K562 (cell line): ENCODE measurements around the gene UQCRHL. TPM values are rescaled to one million over a fixed set of nuclear protein-coding genes. Genes with fewer than 3 reads are reported as not detected.

Experiments used
- BRCA1 ChIP-seq, 2 experiments: fragments of 450-650 bp in 1 of 2; sonication (generic) in 1 of 2; formaldehyde crosslinking in 1 of 2; IDR thresholded peaks; 2 replicates each; pipeline versions ENCODE4 v1.5.0 to v1.6.1; 2017 to 2020; ENCODE audit warnings: mild to moderate bottlenecking in 1 of 2, missing genetic modification reagents in 1 of 2
- CEBPB ChIP-seq: fragments of 450-650 bp; IDR thresholded peaks from 2 replicates; pipeline ENCODE4 v1.6.1; 2016; ENCODE audit warnings: missing genetic modification characterization, missing compliant biosample characterization
- DEAF1 ChIP-seq: fragments of 450-650 bp; formaldehyde crosslinking; IDR thresholded peaks from 2 replicates; pipeline ENCODE4 v1.4.0; 2020; ENCODE audit warnings: mild to moderate bottlenecking, moderate library complexity
- E2F6 ChIP-seq, 2 experiments: IDR thresholded peaks; 2 replicates each; pipeline ENCODE4 v1.6.1; 2011; ENCODE audit warnings: borderline replicate concordance in 1 of 2, control low read depth in 1 of 2, low read depth in 1 of 2, low read length in 1 of 2, mild to moderate bottlenecking in 1 of 2, mixed read lengths in 1 of 2, moderate library complexity in 1 of 2; ENCODE audit not compliant: insufficient read depth in 1 of 2, insufficient read length in 1 of 2, poor library complexity in 1 of 2, severe bottlenecking in 1 of 2; ENCODE audit errors: extremely low read depth in 1 of 2
- FOS ChIP-seq: IDR thresholded peaks from 3 replicates; pipeline ENCODE4 v1.6.1; 2011; ENCODE audit not compliant: insufficient read length; ENCODE audit errors: extremely low read depth
- GABPA ChIP-seq: fragments of 200-800 bp; sonication (Bioruptor generic); conservative IDR thresholded peaks from 2 replicates; pipeline ENCODE4 v1.6.1; 2016; ENCODE audit warnings: low read depth, missing genetic modification characterization, missing compliant biosample characterization
- GABPB2 ChIP-seq: fragments of 250-450 bp; sonication (Bioruptor Pico); conservative IDR thresholded peaks from 2 replicates; pipeline ENCODE4 v1.5.1; 2021; ENCODE audit warnings: mild to moderate bottlenecking
- HDAC6 ChIP-seq: IDR thresholded peaks from 2 replicates; pipeline ENCODE4 v1.6.1; 2012; ENCODE audit warnings: low read depth, mild to moderate bottlenecking, control low read depth, inconsistent platforms, low read length, moderate library complexity
- HNRNPK ChIP-seq: fragments of 200-400 bp; formaldehyde crosslinking; IDR thresholded peaks from one replicate; pipeline ENCODE4 v1.6.1; 2018; ENCODE audit warnings: mild to moderate bottlenecking, low read depth, low read length; ENCODE audit not compliant: poor library complexity, severe bottlenecking
- KLF10 ChIP-seq: fragments of 250-450 bp; sonication (Bioruptor Pico); IDR thresholded peaks from 2 replicates; pipeline ENCODE4 v1.6.1; 2021; ENCODE audit warnings: matching md5 sums
- MAFK ChIP-seq: IDR thresholded peaks from 2 replicates; pipeline ENCODE4 v1.6.1; 2011; ENCODE audit warnings: low read length, improper control_type of control experiment
- MED1 ChIP-seq: sonication (generic); formaldehyde crosslinking; IDR thresholded peaks from 2 replicates; pipeline ENCODE4 v1.8.1; 2023; ENCODE audit warnings: missing genetic modification reagents, borderline replicate concordance
- NFIX ChIP-seq: fragments of 250-450 bp; sonication (Bioruptor Pico); IDR thresholded peaks from 2 replicates; pipeline ENCODE4 v1.4.0; 2020; ENCODE audit warnings: low read depth, mild to moderate bottlenecking, moderate library complexity
- RCOR1 ChIP-seq, 2 experiments: IDR thresholded peaks; 2 replicates each; pipeline ENCODE4 v1.6.1; 2012; ENCODE audit warnings: low read depth in 2 of 2, low read length in 2 of 2, borderline replicate concordance in 1 of 2, improper control_type of control experiment in 1 of 2
- TAF15 ChIP-seq: fragments of 200-400 bp; formaldehyde crosslinking; IDR thresholded peaks from 2 replicates; pipeline ENCODE4 v1.6.1; 2017; ENCODE audit warnings: mild to moderate bottlenecking, low read depth, low read length, moderate library complexity
- TAF7 ChIP-seq: fragments of 450-650 bp; IDR thresholded peaks from 2 replicates; pipeline ENCODE4 v1.6.1; 2016; ENCODE audit warnings: missing genetic modification characterization, missing compliant biosample characterization
- ZBTB17 ChIP-seq: fragments of 450-650 bp; formaldehyde crosslinking; IDR thresholded peaks from 2 replicates; pipeline ENCODE4 v1.4.0; 2020; ENCODE audit warnings: mild to moderate bottlenecking
- ZNF174 ChIP-seq: fragments of 250-450 bp; sonication (Bioruptor Pico); IDR thresholded peaks from 2 replicates; pipeline ENCODE4 v1.4.0; 2020; ENCODE audit warnings: mild to moderate bottlenecking
- ZNF175 ChIP-seq: fragments of 200-800 bp; sonication (Bioruptor generic); IDR thresholded peaks from 2 replicates; pipeline ENCODE4 v1.6.1; 2016; ENCODE audit warnings: low read depth, mild to moderate bottlenecking, missing genetic modification characterization, missing compliant biosample characterization
- ZNF324 ChIP-seq: fragments of 250-450 bp; sonication (Bioruptor Pico); IDR thresholded peaks from 2 replicates; pipeline ENCODE4 v1.4.0; 2020; ENCODE audit warnings: mild to moderate bottlenecking
- ZNF395 ChIP-seq: fragments of 200-800 bp; sonication (Bioruptor generic); IDR thresholded peaks from 2 replicates; pipeline ENCODE4 v1.6.1; 2017; ENCODE audit warnings: missing genetic modification characterization, missing compliant biosample characterization
- ZNF79 ChIP-seq: fragments of 250-450 bp; sonication (Bioruptor Pico); IDR thresholded peaks from 2 replicates; pipeline ENCODE4 v1.4.0; 2020; ENCODE audit warnings: low read depth, mild to moderate bottlenecking, moderate library complexity
- polyA plus RNA-seq, 8 experiments: library from polyadenylated mRNA; depleted of rRNA in 4 of 8; stranded (reverse) in 5 of 8; unstranded in 3 of 8; fragments of >200 nt; fragmentation: Nextera tagmentation in 2 of 8; fragmentation: Illumina TruSeq in 1 of 8; extraction: Ambion mirVana in 2 of 8; extraction: Trizol in 1 of 8; gene quantifications; 2 replicates each; pipeline versions ENCODE4 v1.2.1 to v1.2.3, GENCODE V29; 2011 to 2014; ENCODE audit warnings: inconsistent platforms in 1 of 8, missing spikeins in 1 of 8
- total RNA-seq, 7 experiments: library from RNA; depleted of rRNA in 6 of 7; stranded (reverse); fragments of >200 nt in 6 of 7; fragmentation: Illumina TruSeq in 2 of 7; extraction: Trizol in 2 of 7; gene quantifications; 2 replicates each; pipeline versions ENCODE4 v1.2.1 to v1.2.3, GENCODE V29; 2011 to 2021; ENCODE audit warnings: low replicate concordance in 1 of 7

Gene UQCRHL
- total and polyA plus RNA-seq, 9 of the 15 experiments (the other 6 are each of a cell fraction or from before 2014, with no cell fraction given) = 5.1 to 41.3 (median 21.8) TPM

- TF ChIP-seq ZBTB17 (CRISPR knock-in tag) = peak; percentile 79
- TF ChIP-seq KLF10 (CRISPR knock-in tag) = no peak
- peak in 1 of 2 experiments; percentile 52 for TF ChIP-seq E2F6 (IDR thresholded peaks at IDR 0.05; ENCODE audit: borderline replicate concordance in 1 of 2, extremely low read depth in 1 of 2, insufficient read depth in 1 of 2, insufficient read length in 1 of 2, low read depth in 1 of 2, low read length in 1 of 2, poor library complexity in 1 of 2, severe bottlenecking in 1 of 2)
- TF ChIP-seq GABPB2 (CRISPR knock-in tag) = no peak
- TF ChIP-seq MAFK = no peak
- TF ChIP-seq ZNF324 = no peak
- TF ChIP-seq ZNF175 = peak; percentile 62; the same call in 1 of the 2 replicates
- TF ChIP-seq ZNF395 (CRISPR knock-in tag) = peak; percentile 79; the same call in 1 of the 2 replicates
- 0 out of 4 replicates have a peak, but pooled peaks of 1 of the 2 experiments have one; percentile 44 for TF ChIP-seq RCOR1 (IDR thresholded peaks at IDR 0.05; ENCODE audit: borderline replicate concordance in 1 of 2, low read depth in 2 of 2, low read length in 2 of 2)
- no peak for TF ChIP-seq MED1 (CRISPR knock-in tag)
- no peak for TF ChIP-seq HNRNPK
- TF ChIP-seq DEAF1 (CRISPR knock-in tag) = 0 out of 2 replicates have a peak, but pooled peaks have one; percentile 6
- TF ChIP-seq TAF15 = no peak
- TF ChIP-seq NFIX (CRISPR knock-in tag) = no peak
- TF ChIP-seq FOS = no peak
- no peak for TF ChIP-seq ZNF174
- TF ChIP-seq BRCA1 (IDR thresholded peaks at IDR 0.05) = no peak
- TF ChIP-seq BRCA1 (CRISPR knock-in tag; IDR thresholded peaks at IDR 0.05) = no peak
- TF ChIP-seq HDAC6 = no peak
- peak; percentile 74 for TF ChIP-seq GABPA
- peak; percentile 67; the same call in 1 of the 2 replicates for TF ChIP-seq TAF7
- TF ChIP-seq ZNF79 = no peak
- 0 out of 2 replicates have a peak, but pooled peaks have one; percentile 11 for TF ChIP-seq CEBPB
These were observed 25.7 kb upstream of the UQCRHL start (continued) for GRCh38 chr1:15833069-15833679.
